ENCODE measurements around the gene TMEM225B. TPM values are rescaled to one million over a fixed set of nuclear protein-coding genes. Genes with fewer than 3 reads are reported as not detected.

The TMEM225B gene
- total and polyA plus RNA-seq, 2 of the 4 experiments (the other 2 are of a cell fraction): 0.32 to 0.54 TPM

DNA sequence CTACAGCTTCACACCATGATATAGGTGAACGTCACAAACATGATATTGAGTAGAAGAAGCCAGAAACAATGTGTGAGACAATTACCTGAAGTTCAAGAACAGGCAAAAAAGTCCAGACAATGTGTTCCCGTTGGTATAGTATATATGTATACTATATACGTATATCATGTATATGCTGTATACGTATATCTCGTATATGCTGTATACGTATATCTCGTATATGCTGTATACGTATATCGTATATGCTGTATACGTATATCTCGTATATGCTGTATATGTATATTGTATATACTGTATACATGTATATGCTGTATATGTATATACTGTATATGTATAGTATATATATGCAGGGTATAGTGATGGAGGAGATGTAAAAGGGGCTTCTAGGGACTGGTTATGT, 29.4 kb downstream of the TMEM225B start:
- no peak overlapping the region for H3K4ac ChIP-seq (ENCODE audit: low read depth, low read length)
- peaks cover 11% of the 10 kb centered on the region; the same call in 1 of the 2 replicates for H4K20me1 ChIP-seq (ENCODE audit: insufficient read depth, low read length)
- intact Hi-C loops (cut with micrococcal nuclease) (no loop called here), dilution Hi-C loops (cut with HindIII; ENCODE audit: low sequenced_read_pairs, unreplicated experiment) (no loop called here), in situ Hi-C loops (cut with MboI; ENCODE audit: low sequenced_read_pairs) (no loop called here)
- no peak overlapping the region for H3K4me2 ChIP-seq (ENCODE audit: low read depth, low read length)
- no CpG with 5 or more reads among the region's 11 CpGs for WGBS, 2 experiments (ENCODE audit: extremely low coverage in 2 of 2, insufficient read length in 1 of 2)
- H3K9ac ChIP-seq (ENCODE audit: low read depth, low read length): no peak overlapping the region
- H3K27ac ChIP-seq (ENCODE audit: insufficient read depth, low read length): no peak overlapping the region
- no peak overlapping the region for H3K56ac ChIP-seq (ENCODE audit: extremely low read depth, insufficient read depth, low read length)
- DNase-seq (no peak), ATAC-seq (ENCODE audit: low read depth) (no peak)
- no TSS peak for BruUV-seq (replicated peaks)
- H2AK9ac ChIP-seq (replicated peaks; ENCODE audit: low read depth, low read length, poor library complexity): no peak overlapping the region
- no peak overlapping the region for H2AK5ac ChIP-seq (ENCODE audit: low read depth, low read length)
- ChIA-PET CTCF (interaction anchor here (0.5 kb wide), 1 partner anchor 110 kb away, joined by 3 read pairs; no protein-coding TSS in a partner anchor), POLR2A (ENCODE audit: unreplicated experiment) (interaction anchor here (1.5 kb wide), 1 partner anchor 11 kb away, joined by 7 read pairs; the partner anchor contains the start of gene ZSCAN25)
- no peak overlapping the region for H2BK120ac ChIP-seq (ENCODE audit: low read depth, low read length)
- no peak overlapping the region for H4K91ac ChIP-seq (ENCODE audit: insufficient read depth, low read depth, low read length)
- H2AFZ ChIP-seq (replicated peaks; ENCODE audit: low read length, poor library complexity): no peak overlapping the region
- no peak overlapping the region for H3K18ac ChIP-seq (ENCODE audit: low read depth, low read length)
- H3K23ac ChIP-seq (ENCODE audit: low read depth, low read length): no peak overlapping the region
- no peaks in the 10 kb centered on the region for H3K4me1 ChIP-seq (ENCODE audit: control insufficient read depth, insufficient read depth, low read length)
- H3K9me3 ChIP-seq (ENCODE audit: control insufficient read depth, insufficient read depth, low read length): no peaks in the 10 kb centered on the region
- H2BK15ac ChIP-seq (ENCODE audit: low read depth, low read length): no peak overlapping the region
- peaks cover 68% of the 10 kb centered on the region for H3K36me3 ChIP-seq (ENCODE audit: control insufficient read depth, insufficient read depth, low read length)
- no peaks in the 10 kb centered on the region; the same call in 1 of the 2 replicates for H3K9me1 ChIP-seq (ENCODE audit: insufficient read depth, low read length)
- no peak overlapping the region for H3K14ac ChIP-seq (replicated peaks; ENCODE audit: low read depth, low read length)
- no peak overlapping the region for H2BK5ac ChIP-seq (ENCODE audit: low read depth, low read length, poor library complexity, severe bottlenecking)
- TF ChIP-seq, protein P1, sequence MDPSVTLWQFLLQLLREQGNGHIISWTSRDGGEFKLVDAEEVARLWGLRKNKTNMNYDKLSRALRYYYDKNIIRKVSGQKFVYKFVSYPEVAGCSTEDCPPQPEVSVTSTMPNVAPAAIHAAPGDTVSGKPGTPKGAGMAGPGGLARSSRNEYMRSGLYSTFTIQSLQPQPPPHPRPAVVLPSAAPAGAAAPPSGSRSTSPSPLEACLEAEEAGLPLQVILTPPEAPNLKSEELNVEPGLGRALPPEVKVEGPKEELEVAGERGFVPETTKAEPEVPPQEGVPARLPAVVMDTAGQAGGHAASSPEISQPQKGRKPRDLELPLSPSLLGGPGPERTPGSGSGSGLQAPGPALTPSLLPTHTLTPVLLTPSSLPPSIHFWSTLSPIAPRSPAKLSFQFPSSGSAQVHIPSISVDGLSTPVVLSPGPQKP (IDR thresholded peaks at IDR 0.05; ENCODE audit: borderline replicate concordance, low read depth, low read length): no peak
- TF ChIP-seq FOS (IDR thresholded peaks at IDR 0.05; ENCODE audit: low read depth, low read length) (no peak), POLR2A (IDR thresholded peaks at IDR 0.05; ENCODE audit: low read depth, low read length) (no peak)
- H4K8ac ChIP-seq (ENCODE audit: low read depth in 2 of 2, low read length in 2 of 2): no peak overlapping the region
- H3K4me3 ChIP-seq (ENCODE audit: insufficient read depth, low read depth, low read length): no peak overlapping the region
- peaks cover 14 to 38% of the 10 kb centered on the region in 2 experiments for H3K79me1 ChIP-seq (ENCODE audit: low read depth in 1 of 2, low read length in 2 of 2)
- H2BK20ac ChIP-seq (ENCODE audit: low read depth, low read length): no peak overlapping the region
- H4K5ac ChIP-seq (ENCODE audit: low read depth, low read length): no peak overlapping the region
- H3K27me3 ChIP-seq (ENCODE audit: control insufficient read depth, insufficient read depth, low read length): no peaks in the 10 kb centered on the region

All from IMR-90 (cell line).